CD4-positive, alpha-beta T cell treated with Interleukin-6 for 4 hours (primary cell): ENCODE measurements around the gene DLX1.
"Not testable (repeated sequence)": the region's sequence is repeated elsewhere in the genome, so short reads cannot be mapped to it uniquely, and the experiment has no call there.

ENCODE experiments used
- DNase-seq: peaks from one replicate; pipeline ENCODE4 v3.0.0-alpha.2; 2020; ENCODE audit warnings: mixed read lengths

Gene DLX1

GRCh38 chr2:172085460-172086159, at the start of gene DLX1:
TSS of gene DLX1 (plus strand) at chr2:172085507. CDS start at chr2:172085678, 171 bp downstream.
- no peak for DNase-seq

- DNase-seq = no peak
Observed at GRCh38 chr2:172038121-172038520, 47.2 kb upstream of the DLX1 start.

- no peak for DNase-seq
Observed at GRCh38 chr2:172038604-172039003, 46.7 kb upstream of the DLX1 start.

- DNase-seq = no peak
Observed at GRCh38 chr2:172039011-172039704, 46.1 kb upstream of the DLX1 start.

- DNase-seq = no peak
Observed at GRCh38 chr2:172040311-172040710, 45.0 kb upstream of the DLX1 start.

GRCh38 chr2:172046080-172046678, 39.1 kb upstream of the DLX1 start:
- no peak for DNase-seq

GRCh38 chr2:172046866-172047565, 38.3 kb upstream of the DLX1 start:
- DNase-seq = no peak

- no peak for DNase-seq
Observed at GRCh38 chr2:172047566-172048507, 37.5 kb upstream of the DLX1 start.

- DNase-seq = no peak
Observed at GRCh38 chr2:172048508-172049503, 36.5 kb upstream of the DLX1 start.

- no peak for DNase-seq
Observed at GRCh38 chr2:172049567-172050120, 35.7 kb upstream of the DLX1 start.

- no peak for DNase-seq
Observed at GRCh38 chr2:172050479-172051125, 34.7 kb upstream of the DLX1 start.

GRCh38 chr2:172052000-172052983, 33.0 kb upstream of the DLX1 start:
- no peak for DNase-seq

- no peak for DNase-seq
Observed at GRCh38 chr2:172053486-172053885, 31.8 kb upstream of the DLX1 start.

GRCh38 chr2:172056293-172056692, 29.0 kb upstream of the DLX1 start:
- DNase-seq = no peak

GRCh38 chr2:172058660-172059059, 26.6 kb upstream of the DLX1 start:
- DNase-seq = no peak

- DNase-seq = not testable (repeated sequence)
Observed at GRCh38 chr2:172060118-172060517, 25.2 kb upstream of the DLX1 start.

- DNase-seq = no peak
Observed at GRCh38 chr2:172062402-172063004, 22.8 kb upstream of the DLX1 start.

GRCh38 chr2:172063446-172063845, 21.9 kb upstream of the DLX1 start:
- no peak for DNase-seq
